Lung (tissue), 12 donors: ENCODE data around the gene PPID. TPM values are rescaled to one million over a fixed set of nuclear protein-coding genes. Genes with fewer than 3 reads are reported as not detected.
A peak's percentile ranks its signal among the peaks of the same experiment; 100 is the strongest.
"Not testable (repeated sequence)": the region's sequence is repeated elsewhere in the genome, so short reads cannot be mapped to it uniquely, and the experiment has no call there.

Experiments used
- ATAC-seq: fragments of 200-7000 bp; cut with Tn5 transposase; one replicate; pipeline ENCODE4 v1.9.1; 2020; ENCODE audit warnings: moderate number of reproducible peaks; ENCODE audit not compliant: insufficient read depth, low FRiP score
- DNase-seq, 3 donors: peaks; one replicate each; pipeline ENCODE4 v3.0.0-alpha.2; 2013 to 2017
- H3K27ac ChIP-seq, 2 donors: one replicate each; pipeline ENCODE4 v1.5.1; 2013; ENCODE audit warnings: mild to moderate bottlenecking in 2 of 2, moderate library complexity in 2 of 2, control low read depth in 1 of 2, inconsistent platforms in 1 of 2, low read depth in 1 of 2, low read length in 1 of 2
- H3K27me3 ChIP-seq, 3 donors: one replicate each; pipeline ENCODE4 v1.5.1; 2013; ENCODE audit warnings: low read length in 2 of 3; ENCODE audit not compliant: control insufficient read depth in 3 of 3, insufficient read depth in 3 of 3
- H3K36me3 ChIP-seq, 4 donors: one replicate each; pipeline ENCODE4 v1.5.1; 2013; ENCODE audit warnings: low read length in 4 of 4, mild to moderate bottlenecking in 1 of 4, moderate library complexity in 1 of 4; ENCODE audit not compliant: control insufficient read depth in 4 of 4, insufficient read depth in 4 of 4
- H3K4me1 ChIP-seq, 5 donors: one replicate each; pipeline ENCODE4 v1.5.1; 2013; ENCODE audit warnings: low read length in 5 of 5, mild to moderate bottlenecking in 2 of 5, moderate library complexity in 1 of 5; ENCODE audit not compliant: control insufficient read depth in 5 of 5, insufficient read depth in 5 of 5
- H3K4me3 ChIP-seq: one replicate; pipeline ENCODE4 v1.5.1; 2013; ENCODE audit warnings: mild to moderate bottlenecking, control low read depth, moderate library complexity
- H3K9ac ChIP-seq, 2 donors: one replicate each; pipeline ENCODE4 v1.5.1; 2013; ENCODE audit warnings: low read length in 2 of 2, control low read depth in 1 of 2; ENCODE audit not compliant: insufficient read depth in 1 of 2
- H3K9me3 ChIP-seq, 4 donors: one replicate each; pipeline ENCODE4 v1.5.1; 2013; ENCODE audit warnings: low read length in 3 of 4, mild to moderate bottlenecking in 1 of 4, moderate library complexity in 1 of 4; ENCODE audit not compliant: control insufficient read depth in 4 of 4, insufficient read depth in 3 of 4
- WGBS, 2 donors: extraction: QIAGEN DNeasy Blood & Tissue Kit; methylation state at CpG; one replicate each; pipeline ENCODE4 v1.1.7; 2013; 5-methylcytosine and 5-hydroxymethylcytosine counted together
- polyA plus RNA-seq, 2 donors: library from polyadenylated mRNA; stranded (reverse); fragments of 200-250 nt; gene quantifications; one replicate each; pipeline ENCODE4 v1.2.1, GENCODE V29; 2013
- total RNA-seq, 2 donors: library from RNA; depleted of rRNA in 1 of 2; stranded (reverse); fragments of >200 nt in 1 of 2; gene quantifications; one replicate each; pipeline ENCODE4 v1.2.1, GENCODE V29; 2014 to 2021
- TF ChIP-seq, protein P1 (sequence below): IDR thresholded peaks from 2 replicates; pipeline ENCODE4 v1.5.1; 2012; ENCODE audit warnings: mild to moderate bottlenecking; ENCODE audit errors: control extremely low read depth, extremely low read depth
- donor health status: control.
- donor health status: control.
- donor health status: Bipolar disorder and iron deficiency.
- donor health status: healthy.
- donor health status: DM: yes; HTN: yes; CAD: no.

Gene PPID
- total and polyA plus RNA-seq, 4 donors: 14.7 to 39.0 (median 21.3) TPM

DNA sequence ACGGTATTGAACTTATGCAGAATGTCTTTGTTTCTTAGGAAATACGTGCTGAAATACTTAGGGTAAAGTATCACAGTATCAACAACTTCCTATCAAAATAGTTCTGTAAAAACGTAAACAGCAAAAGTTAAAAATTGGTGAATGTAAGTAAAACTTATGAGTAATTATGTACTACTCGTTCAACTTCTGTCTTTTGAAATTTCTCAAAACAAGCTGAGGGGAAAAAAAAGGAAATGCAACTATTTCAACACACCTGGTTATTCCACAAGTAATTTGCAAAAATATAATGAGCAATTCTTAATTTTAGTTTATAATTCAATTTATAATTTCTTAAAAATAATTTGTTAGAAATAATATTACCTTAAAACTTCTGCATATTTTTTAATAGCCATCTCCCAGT, 8.3 kb downstream of the PPID start:
- Histone ChIP-seq H3K9me3 (no peaks in the 10 kb centered on the region), H3K9ac (no peak overlapping the region), H3K27me3 (no peaks in the 10 kb centered on the region), H3K4me3 (no peak overlapping the region), H3K36me3 (peaks cover 13 to 48% (median 39%) of the 10 kb centered on the region in 4 donors), H3K4me1 (no peaks in the 10 kb centered on the region), H3K27ac (no peak overlapping the region)
- no peak for DNase-seq
- TF ChIP-seq, protein P1, sequence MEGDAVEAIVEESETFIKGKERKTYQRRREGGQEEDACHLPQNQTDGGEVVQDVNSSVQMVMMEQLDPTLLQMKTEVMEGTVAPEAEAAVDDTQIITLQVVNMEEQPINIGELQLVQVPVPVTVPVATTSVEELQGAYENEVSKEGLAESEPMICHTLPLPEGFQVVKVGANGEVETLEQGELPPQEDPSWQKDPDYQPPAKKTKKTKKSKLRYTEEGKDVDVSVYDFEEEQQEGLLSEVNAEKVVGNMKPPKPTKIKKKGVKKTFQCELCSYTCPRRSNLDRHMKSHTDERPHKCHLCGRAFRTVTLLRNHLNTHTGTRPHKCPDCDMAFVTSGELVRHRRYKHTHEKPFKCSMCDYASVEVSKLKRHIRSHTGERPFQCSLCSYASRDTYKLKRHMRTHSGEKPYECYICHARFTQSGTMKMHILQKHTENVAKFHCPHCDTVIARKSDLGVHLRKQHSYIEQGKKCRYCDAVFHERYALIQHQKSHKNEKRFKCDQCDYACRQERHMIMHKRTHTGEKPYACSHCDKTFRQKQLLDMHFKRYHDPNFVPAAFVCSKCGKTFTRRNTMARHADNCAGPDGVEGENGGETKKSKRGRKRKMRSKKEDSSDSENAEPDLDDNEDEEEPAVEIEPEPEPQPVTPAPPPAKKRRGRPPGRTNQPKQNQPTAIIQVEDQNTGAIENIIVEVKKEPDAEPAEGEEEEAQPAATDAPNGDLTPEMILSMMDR: no peak
- WGBS, 2 donors: 50 to 74% methylated on average over 4 of the region's 4 CpGs
- ATAC-seq: no peak

DNA sequence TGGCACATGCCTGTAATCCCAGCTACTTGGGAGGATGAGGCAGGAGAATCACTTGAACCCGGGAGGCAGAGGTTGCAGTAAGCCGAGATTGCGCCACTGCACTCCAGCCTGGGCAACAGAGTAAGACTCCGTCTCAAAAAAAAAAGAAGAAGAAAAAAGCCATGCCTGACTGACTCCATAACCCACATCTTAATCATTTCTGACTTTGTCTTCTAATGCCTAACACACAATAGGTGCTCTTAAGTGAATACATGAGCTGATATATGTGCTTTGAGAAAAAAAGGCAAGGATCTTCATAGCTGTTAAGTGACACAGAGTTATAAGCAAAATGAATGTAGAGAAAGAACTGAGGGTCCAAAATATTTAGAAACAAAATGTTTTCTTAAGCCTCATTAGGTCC, 10.6 kb downstream of the PPID start:
- peaks cover 16 to 39% (median 28%) of the 10 kb centered on the region in 4 donors for H3K36me3 ChIP-seq
- H3K9ac ChIP-seq, H3K4me3 ChIP-seq, H3K27me3 ChIP-seq, DNase-seq, ATAC-seq, H3K9me3 ChIP-seq, H3K27ac ChIP-seq, H3K4me1 ChIP-seq: not testable (repeated sequence)
- WGBS, 2 donors: 72 to 90% methylated on average over 4 of the region's 4 CpGs

DNA sequence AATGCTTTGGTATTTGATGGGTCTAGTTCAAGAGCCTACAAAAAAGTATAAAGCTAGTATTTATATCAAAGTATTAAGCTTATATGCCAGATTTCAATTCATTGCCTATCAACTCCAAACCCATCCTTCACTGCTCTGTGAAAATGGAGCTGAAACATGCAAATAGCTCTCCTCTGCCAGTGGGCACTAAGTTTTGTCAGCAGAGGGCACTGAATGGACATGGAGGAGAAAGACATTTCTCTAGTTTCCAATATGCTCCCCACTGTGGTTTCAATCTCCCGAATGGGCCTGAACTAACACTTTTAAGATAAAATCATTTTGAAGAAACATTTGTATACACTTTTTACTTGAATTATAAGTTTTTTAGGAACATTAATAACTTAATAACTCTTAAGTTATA, 12.4 kb downstream of the PPID start:
- no peak overlapping the region for H3K9ac ChIP-seq
- 74 to 77% methylated on average over 1 of the region's 1 CpG for WGBS, 2 donors
- H3K4me3 ChIP-seq: no peak overlapping the region
- no peak for ATAC-seq
- no peaks in the 10 kb centered on the region for H3K4me1 ChIP-seq
- peak in 2 of 3 donors; percentile 7 to 17 for DNase-seq
- no peaks in the 10 kb centered on the region for H3K27me3 ChIP-seq
- TF ChIP-seq, protein P1: no peak
- no peaks in the 10 kb centered on the region for H3K9me3 ChIP-seq
- H3K36me3 ChIP-seq: peaks cover 12 to 40% (median 24%) of the 10 kb centered on the region in 4 donors
- H3K27ac ChIP-seq: no peak overlapping the region

DNA sequence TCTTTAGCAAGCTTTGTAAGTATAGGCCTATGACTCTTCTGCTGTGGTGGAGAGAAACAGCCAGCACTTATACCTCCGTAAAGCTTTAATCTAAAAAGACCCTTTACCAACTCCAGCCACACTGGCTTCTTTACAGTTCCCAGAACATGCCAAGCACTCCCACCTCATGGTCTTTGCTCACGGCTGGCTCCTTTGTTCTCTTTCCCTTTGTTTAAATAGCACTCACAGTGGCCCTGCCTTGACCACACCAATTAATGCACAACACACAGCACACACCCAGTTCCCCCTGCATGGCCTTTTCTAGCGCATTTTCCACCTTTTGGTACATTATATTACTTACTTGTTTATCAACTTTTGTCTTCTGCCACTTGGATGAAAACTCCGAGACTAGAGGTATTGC, 18.9 kb downstream of the PPID start:
- Histone ChIP-seq H3K36me3 (peaks cover 11 to 31% (median 14%) of the 10 kb centered on the region in 4 donors), H3K4me1 (no peaks in the 10 kb centered on the region)

More for the DNA sequence above, 18.9 kb downstream of the PPID start:
- DNase-seq: no peak
- TF ChIP-seq, protein P1: no peak
- Histone ChIP-seq H3K4me3 (no peak overlapping the region), H3K9me3 (no peaks in the 10 kb centered on the region), H3K27me3 (no peaks in the 10 kb centered on the region), H3K9ac (no peak overlapping the region), H3K27ac (no peak overlapping the region)
- ATAC-seq: no peak
- 90 to 94% methylated on average over 4 of the region's 4 CpGs for WGBS, 2 donors
